Loucy (cell line): ENCODE results near the gene SASH1.

ENCODE experiments used
- CTCF ChIP-seq: fragments of 200-600 bp; sonication (generic); conservative IDR thresholded peaks from 2 replicates; pipeline ENCODE4 v1.5.1; 2014; ENCODE audit warnings: mild to moderate bottlenecking, antibody characterized with exemption, low read length
- EZH2phosphoT487 ChIP-seq: fragments of 200-600 bp; IDR thresholded peaks from 2 replicates; pipeline ENCODE4 v1.6.1; 2018; ENCODE audit warnings: antibody characterized with exemption, mild to moderate bottlenecking, moderate library complexity, borderline replicate concordance

- TF ChIP-seq CTCF (no peak), EZH2phosphoT487 (no peak)
These were observed 63.3 kb downstream of the SASH1 start for GRCh38 chr6:148405894-148406293.
